ENCODE results near the gene SPATA13.

Gene SPATA13

DNA sequence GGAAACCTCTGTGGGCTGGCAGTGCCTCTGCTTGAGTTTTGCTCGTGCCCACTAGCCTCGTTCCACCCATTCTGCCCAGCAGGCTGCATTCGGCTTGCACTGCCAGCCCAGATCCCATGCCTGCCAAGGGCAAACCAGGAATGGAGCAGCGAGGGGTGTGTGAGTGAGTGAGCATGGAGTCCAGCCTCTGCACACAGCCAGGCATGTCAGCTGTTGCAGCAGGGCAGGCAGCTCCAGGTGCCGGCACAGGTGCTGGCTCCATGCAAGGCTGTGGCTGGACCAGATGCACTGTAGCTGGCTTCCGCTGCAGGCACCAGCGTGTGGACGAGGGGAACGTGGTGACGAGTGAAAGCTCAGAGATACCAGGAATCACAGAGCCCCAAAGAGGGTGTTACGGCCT lies 64.5 kb downstream of the SPATA13 start:
- no peaks in the 10 kb centered on the region for H3K4me1 ChIP-seq (ENCODE audit: control insufficient read depth, insufficient read depth, low read length)
- no peak overlapping the region for H3K27ac ChIP-seq (ENCODE audit: extremely low read depth, low read depth, low read length)
- no peaks in the 10 kb centered on the region for H3K9me3 ChIP-seq (ENCODE audit: control insufficient read depth, insufficient read depth, low read depth, low read length)
- no peak overlapping the region for H3K4me3 ChIP-seq (ENCODE audit: low read depth, low read length)
- TF ChIP-seq ZNF510 (tag by site-specific recombination; IDR thresholded peaks at IDR 0.05; ENCODE audit: insufficient replicate concordance) (no peak), SCRT1 (tag by site-specific recombination; IDR thresholded peaks at IDR 0.05; ENCODE audit: borderline replicate concordance) (no peak), SALL2 (tag by site-specific recombination; IDR thresholded peaks at IDR 0.05; ENCODE audit: borderline replicate concordance) (no peak), ZNF571 (tag by site-specific recombination; IDR thresholded peaks at IDR 0.05) (no peak), ZNF362 (tag by site-specific recombination; IDR thresholded peaks at IDR 0.05) (no peak), ZNF747 (tag by site-specific recombination; IDR thresholded peaks at IDR 0.05) (no peak), ZFP69B (tag by site-specific recombination; IDR thresholded peaks at IDR 0.05) (no peak)
- ChIA-PET CTCF (interaction anchor here (0.6 to 1.4 kb wide), 3 partner anchors 16 to 204 kb away, joined by 3 to 7 read pairs (median 6); no protein-coding TSS in a partner anchor), POLR2A (no interaction called here)
- peaks cover 0 to 3% of the 10 kb centered on the region in 2 experiments; a peak in 1 of 3 replicates for H3K36me3 ChIP-seq (ENCODE audit: control insufficient read depth in 2 of 2, insufficient read depth in 1 of 2, low read length in 2 of 2)

GRCh38 chr13:24225930-24226329 lies 65.4 kb downstream of the SPATA13 start:
- POLR2A ChIA-PET: no interaction called here
- TF ChIP-seq HIC1 (tag by site-specific recombination; IDR thresholded peaks at IDR 0.05): no peak
- TF ChIP-seq ZNF121 (tag by site-specific recombination; IDR thresholded peaks at IDR 0.05): no peak
- TF ChIP-seq ZNF510 (tag by site-specific recombination; IDR thresholded peaks at IDR 0.05; ENCODE audit: insufficient replicate concordance): no peak
- TF ChIP-seq ZNF514 (tag by site-specific recombination; IDR thresholded peaks at IDR 0.05): no peak
- no peak for TF ChIP-seq ZNF596 (tag by site-specific recombination; IDR thresholded peaks at IDR 0.05)
- no peak for TF ChIP-seq KLF7 (tag by site-specific recombination; IDR thresholded peaks at IDR 0.05; ENCODE audit: borderline replicate concordance)
- TF ChIP-seq SETDB1 (IDR thresholded peaks at IDR 0.05; ENCODE audit: insufficient read length, low read length): no peak
- no peak for TF ChIP-seq PRDM6 (tag by site-specific recombination; IDR thresholded peaks at IDR 0.05)
- no peak for TF ChIP-seq ZNF26 (tag by site-specific recombination; IDR thresholded peaks at IDR 0.05)
- no peak for TF ChIP-seq ZNF211 (tag by site-specific recombination; IDR thresholded peaks at IDR 0.05; ENCODE audit: low read depth)
- TF ChIP-seq, protein P1, sequence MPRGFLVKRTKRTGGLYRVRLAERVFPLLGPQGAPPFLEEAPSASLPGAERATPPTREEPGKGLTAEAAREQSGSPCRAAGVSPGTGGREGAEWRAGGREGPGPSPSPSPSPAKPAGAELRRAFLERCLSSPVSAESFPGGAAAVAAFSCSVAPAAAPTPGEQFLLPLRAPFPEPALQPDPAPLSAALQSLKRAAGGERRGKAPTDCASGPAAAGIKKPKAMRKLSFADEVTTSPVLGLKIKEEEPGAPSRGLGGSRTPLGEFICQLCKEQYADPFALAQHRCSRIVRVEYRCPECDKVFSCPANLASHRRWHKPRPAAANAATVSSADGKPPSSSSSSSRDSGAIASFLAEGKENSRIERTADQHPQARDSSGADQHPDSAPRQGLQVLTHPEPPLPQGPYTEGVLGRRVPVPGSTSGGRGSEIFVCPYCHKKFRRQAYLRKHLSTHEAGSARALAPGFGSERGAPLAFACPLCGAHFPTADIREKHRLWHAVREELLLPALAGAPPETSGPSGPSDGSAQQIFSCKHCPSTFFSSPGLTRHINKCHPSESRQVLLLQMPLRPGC (tag by site-specific recombination; IDR thresholded peaks at IDR 0.05): no peak
- TF ChIP-seq ZBTB20 (tag by site-specific recombination; IDR thresholded peaks at IDR 0.05): no peak
- TF ChIP-seq ZNF585B (tag by site-specific recombination; IDR thresholded peaks at IDR 0.05): no peak
- no peak for TF ChIP-seq ATF2 (tag by site-specific recombination; IDR thresholded peaks at IDR 0.05; ENCODE audit: low read depth)
- TF ChIP-seq ZNF558 (tag by site-specific recombination; IDR thresholded peaks at IDR 0.05): no peak
- no peak overlapping the region for H3K4me3 ChIP-seq (ENCODE audit: low read depth, low read length)
- H3K27ac ChIP-seq (ENCODE audit: extremely low read depth, low read depth, low read length): no peak overlapping the region
- peaks cover 0 to 3% of the 10 kb centered on the region in 2 experiments; a peak in 1 of 3 replicates for H3K36me3 ChIP-seq (ENCODE audit: control insufficient read depth in 2 of 2, insufficient read depth in 1 of 2, low read length in 2 of 2)
- no peaks in the 10 kb centered on the region for H3K4me1 ChIP-seq (ENCODE audit: control insufficient read depth, insufficient read depth, low read length)
- CTCF ChIA-PET: interaction anchor here (1.4 kb wide), 1 partner anchor 205 kb away, joined by 7 read pairs; no protein-coding TSS in a partner anchor
- no peaks in the 10 kb centered on the region for H3K9me3 ChIP-seq (ENCODE audit: control insufficient read depth, insufficient read depth, low read depth, low read length)

All from HEK293 (cell line).